NCI-H1048 (cell line): Measurements from ENCODE around the gene SLC6A4.
"Not testable (repeated sequence)": the region's sequence is repeated elsewhere in the genome, so short reads cannot be mapped to it uniquely, and the experiment has no call there.

Source experiments
- DNase-seq: peaks from one replicate; lab custom pipeline; 2025; lab: John Stamatoyannopoulos, UW

SLC6A4 gene

GRCh38 chr17:30238387-30239088 lies 3.0 kb upstream of the SLC6A4 start:
- DNase-seq: no peak

- no peak for DNase-seq
These were observed 2.5 kb upstream of the SLC6A4 start for GRCh38 chr17:30238003-30238344.

GRCh38 chr17:30237296-30238002 lies 2.0 kb upstream of the SLC6A4 start:
- no peak for DNase-seq

GRCh38 chr17:30236766-30237165 lies 1.3 kb upstream of the SLC6A4 start:
- no peak for DNase-seq

GRCh38 chr17:30236297-30236624 lies 764 bp upstream of the SLC6A4 start:
- no peak for DNase-seq

- DNase-seq: no peak
These were observed 533 bp downstream of the SLC6A4 start for GRCh38 chr17:30234964-30235363.

- DNase-seq: no peak
These were observed 1.2 kb downstream of the SLC6A4 start for GRCh38 chr17:30234296-30234695.

- no peak for DNase-seq
These were observed 2.6 kb downstream of the SLC6A4 start for GRCh38 chr17:30232824-30233427.

- DNase-seq: no peak
These were observed 3.3 kb downstream of the SLC6A4 start for GRCh38 chr17:30232015-30232823.

- DNase-seq: no peak
These were observed 4.8 kb downstream of the SLC6A4 start for GRCh38 chr17:30230596-30231125.

GRCh38 chr17:30230009-30230408 lies 5.5 kb downstream of the SLC6A4 start:
- not testable (repeated sequence) for DNase-seq

- DNase-seq: no peak
These were observed 6.5 kb downstream of the SLC6A4 start for GRCh38 chr17:30229012-30229411.

GRCh38 chr17:30228011-30228410 lies 7.5 kb downstream of the SLC6A4 start:
- DNase-seq: no peak

GRCh38 chr17:30226878-30227277 lies 8.6 kb downstream of the SLC6A4 start:
- no peak for DNase-seq

GRCh38 chr17:30225919-30226553 lies 9.5 kb downstream of the SLC6A4 start:
- DNase-seq: no peak

GRCh38 chr17:30225112-30225511 lies 10.4 kb downstream of the SLC6A4 start:
- DNase-seq: no peak

GRCh38 chr17:30224419-30224960 lies 11.0 kb downstream of the SLC6A4 start:
- no peak for DNase-seq

- DNase-seq: no peak
These were observed 12.7 kb downstream of the SLC6A4 start for GRCh38 chr17:30222721-30223175.

GRCh38 chr17:30222251-30222650 lies 13.2 kb downstream of the SLC6A4 start:
- no peak for DNase-seq

- DNase-seq: no peak
These were observed 14.2 kb downstream of the SLC6A4 start for GRCh38 chr17:30221346-30221745.

GRCh38 chr17:30220414-30220813 lies 15.1 kb downstream of the SLC6A4 start:
- no peak for DNase-seq

- DNase-seq: no peak
These were observed 15.7 kb downstream of the SLC6A4 start for GRCh38 chr17:30219833-30220232.
